ENCODE measurements around the gene ARHGEF12. TPM values are rescaled to one million over a fixed set of nuclear protein-coding genes. Genes with fewer than 3 reads are reported as not detected.

The ARHGEF12 gene
- total RNA-seq, 1 donor from 2014 or later: 127 TPM

DNA sequence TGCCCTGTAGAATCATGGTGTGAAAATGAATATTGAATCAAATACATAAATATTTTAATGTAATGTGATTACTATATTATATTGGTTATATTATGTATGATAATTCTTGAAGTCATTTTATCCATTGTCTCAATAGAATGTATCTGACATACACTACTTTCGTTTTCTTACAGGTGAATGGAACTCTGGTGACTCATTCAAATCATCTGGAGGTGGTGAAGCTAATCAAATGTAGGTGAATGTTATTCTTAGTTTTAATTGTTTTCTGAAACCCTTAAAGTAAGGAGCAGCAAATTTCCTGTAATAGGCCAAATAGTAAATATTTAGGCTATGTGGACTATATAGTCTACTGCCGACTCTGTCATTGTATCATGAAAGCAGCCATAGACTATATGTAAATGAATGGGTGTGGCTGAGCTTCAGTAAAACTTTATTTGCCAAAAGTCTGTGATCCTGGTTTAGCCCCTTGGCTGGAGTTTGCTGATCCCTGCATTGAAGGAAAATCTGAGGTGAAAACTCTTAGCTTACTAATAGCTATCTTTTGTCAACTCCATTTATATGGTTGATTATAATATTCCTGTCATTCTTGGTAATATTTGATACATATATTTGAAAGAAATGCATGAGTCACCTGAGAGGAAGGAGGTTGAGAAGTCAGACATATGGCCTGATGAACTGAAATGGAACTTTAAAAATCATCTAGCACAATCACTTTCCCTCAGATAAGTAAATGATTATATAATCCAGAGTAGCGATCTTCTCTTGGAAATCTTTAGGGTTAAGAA is 88.2 kb downstream of the ARHGEF12 start:
- no peak for DNase-seq (ENCODE audit: low spot score)

DNA sequence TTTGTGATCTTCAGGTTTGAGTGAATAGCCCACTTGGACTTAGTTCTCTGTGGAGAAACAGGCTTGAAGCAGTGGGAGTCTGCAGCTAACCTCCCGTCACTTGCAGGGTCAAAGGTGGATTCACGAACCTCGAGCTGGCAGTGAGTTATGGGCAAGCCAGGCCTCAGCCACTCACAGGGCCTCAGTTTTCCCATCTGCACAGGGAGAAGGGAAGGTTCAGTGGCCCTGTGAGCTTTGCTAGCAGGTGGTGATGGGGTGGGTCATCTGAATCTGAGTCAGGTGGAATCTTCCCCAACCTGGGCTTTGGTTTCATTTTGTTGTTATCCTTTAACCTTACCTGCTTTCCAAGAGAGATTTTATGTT is 88.7 kb downstream of the ARHGEF12 start:
- DNase-seq (ENCODE audit: low spot score): no peak

DNA sequence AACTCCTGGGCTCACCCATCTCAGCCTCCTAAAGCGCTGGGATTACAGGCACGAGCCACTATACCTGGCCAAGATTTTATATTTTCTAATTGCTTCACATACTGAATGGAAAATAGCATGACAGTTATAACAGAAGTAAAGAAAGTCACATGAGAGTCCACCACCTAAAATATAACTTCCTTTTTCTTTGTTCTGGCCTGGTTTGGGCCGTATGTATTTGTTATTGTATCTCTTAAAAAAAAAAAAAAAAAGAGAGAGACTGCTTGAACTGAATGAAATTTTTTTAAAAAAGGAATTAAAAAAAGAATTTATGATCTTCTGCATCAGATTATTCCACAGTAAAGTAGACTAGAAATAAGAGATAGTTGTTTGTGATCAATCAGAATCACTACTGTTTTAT is 89.3 kb downstream of the ARHGEF12 start:
- no peak for DNase-seq (ENCODE audit: low spot score)

DNA sequence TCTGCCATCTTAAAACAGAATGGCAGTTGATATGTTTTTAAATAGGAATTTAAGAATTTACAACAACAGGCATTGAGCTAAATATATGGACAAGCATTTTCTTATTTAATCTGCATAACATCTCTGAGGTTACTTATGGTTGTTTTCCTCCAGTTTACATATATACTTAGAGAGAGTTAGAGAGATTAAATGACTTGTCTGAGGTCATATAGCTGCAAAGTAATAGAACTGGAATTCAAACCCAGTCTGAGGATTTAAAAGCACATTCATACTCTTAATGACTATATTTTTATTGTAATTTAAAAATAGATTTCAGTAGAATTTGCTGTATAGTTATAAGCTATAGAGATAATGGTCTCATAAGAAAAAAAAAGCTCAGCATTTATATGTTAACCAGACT is 93.9 kb downstream of the ARHGEF12 start:
- no peak for DNase-seq (ENCODE audit: low spot score)

DNA sequence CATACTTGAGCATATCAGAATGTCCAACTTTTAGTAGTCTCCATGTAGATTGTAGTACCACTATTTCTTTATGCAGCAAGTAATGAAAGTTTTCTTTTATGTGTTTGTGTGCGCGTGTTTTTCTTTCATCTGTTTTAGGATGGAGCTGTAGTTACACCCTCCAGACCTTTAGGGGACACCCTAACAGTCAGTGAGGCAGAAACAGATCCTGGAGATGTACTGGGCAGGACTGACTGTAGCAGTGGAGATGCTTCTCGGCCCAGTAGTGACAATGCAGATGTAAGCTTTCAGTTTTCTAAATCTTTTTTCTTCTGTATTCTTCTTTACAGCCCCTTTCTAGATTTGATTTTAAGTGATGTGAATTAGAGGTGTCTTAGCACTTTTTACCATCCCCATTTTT is 95.4 kb downstream of the ARHGEF12 start:
- no peak for DNase-seq (ENCODE audit: low spot score)

DNA sequence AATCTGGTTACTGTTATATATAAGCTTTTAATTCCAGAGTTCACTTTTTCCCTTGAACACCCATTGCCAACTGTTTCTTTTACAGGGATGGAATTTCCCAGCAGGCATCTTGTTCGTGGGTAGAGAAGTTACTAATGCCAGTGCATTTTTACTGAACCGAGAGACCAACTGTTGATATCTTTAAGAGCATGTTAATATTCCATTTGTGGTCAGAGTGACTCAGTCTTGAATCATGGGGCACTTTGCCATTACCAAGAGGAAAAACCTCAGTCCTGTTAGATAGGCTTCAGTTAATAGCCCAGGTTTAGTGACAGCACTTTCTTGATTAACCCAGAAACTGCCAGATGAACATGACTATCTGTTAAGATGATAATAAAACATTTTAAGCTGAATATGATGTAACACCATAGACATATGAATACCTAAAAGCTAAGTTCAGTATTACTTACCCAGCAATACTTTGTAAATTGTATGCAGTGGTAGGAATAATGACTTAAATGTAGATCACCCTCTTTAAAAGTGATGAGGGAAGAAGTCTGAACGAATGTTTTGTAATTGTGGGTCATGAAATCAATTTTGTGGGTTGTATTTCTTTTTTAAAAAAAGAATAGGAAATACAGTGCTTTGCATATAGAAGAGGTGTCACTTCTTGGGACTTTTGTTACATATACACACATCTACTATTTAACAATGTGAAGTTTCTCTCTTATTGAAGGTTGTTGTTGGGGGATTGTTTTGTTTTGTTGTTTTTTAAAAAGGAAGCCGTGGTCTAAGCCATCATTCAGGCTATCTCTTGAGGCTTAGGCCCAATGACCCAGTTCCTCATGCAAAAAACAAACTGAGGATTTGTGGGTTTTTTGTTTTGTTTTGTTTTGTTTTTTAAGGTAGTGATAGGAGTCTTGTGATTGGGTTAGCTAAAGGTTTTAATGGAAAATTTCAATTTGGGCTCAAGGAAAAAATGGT is 96.1 kb downstream of the ARHGEF12 start:
- DNase-seq (ENCODE audit: low spot score): peak; percentile 64

DNA sequence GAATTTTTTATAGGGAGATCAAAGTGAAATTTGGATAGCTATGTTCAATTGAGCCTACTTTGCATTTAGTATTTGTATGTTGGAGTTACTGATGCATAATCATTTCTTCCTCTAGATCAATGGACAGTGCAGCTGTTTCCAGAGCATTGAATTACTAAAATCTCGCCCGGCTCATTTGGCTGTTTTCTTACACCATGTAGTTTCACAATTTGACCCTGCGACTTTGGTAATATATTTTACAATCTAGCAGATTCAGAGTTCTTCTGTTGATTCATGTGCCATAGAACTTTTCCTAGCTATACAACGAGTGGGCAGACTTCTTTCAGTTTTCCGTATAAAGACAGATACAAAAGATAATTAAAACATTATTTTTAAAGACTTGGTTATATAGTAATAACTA is 105.4 kb downstream of the ARHGEF12 start:
- no peak for DNase-seq (ENCODE audit: low spot score)

DNA sequence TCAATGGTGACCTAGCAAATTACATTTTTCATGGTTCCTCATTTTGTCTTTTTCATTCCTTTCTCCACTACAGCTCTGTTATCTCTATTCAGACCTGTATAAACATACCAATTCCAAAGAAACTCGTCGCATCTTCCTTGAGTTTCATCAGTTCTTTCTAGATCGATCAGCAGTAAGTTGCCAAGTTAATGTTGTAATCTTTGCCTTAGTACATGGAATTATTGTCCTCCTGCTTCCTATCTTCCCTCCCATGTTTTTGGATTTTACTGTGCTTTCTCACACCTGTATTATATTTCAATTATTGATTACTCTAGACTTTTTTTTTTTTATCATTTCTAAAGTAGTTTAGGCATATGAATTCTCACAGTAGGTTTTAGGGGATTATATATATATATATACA is 105.8 kb downstream of the ARHGEF12 start:
- no peak for DNase-seq (ENCODE audit: low spot score)

DNA sequence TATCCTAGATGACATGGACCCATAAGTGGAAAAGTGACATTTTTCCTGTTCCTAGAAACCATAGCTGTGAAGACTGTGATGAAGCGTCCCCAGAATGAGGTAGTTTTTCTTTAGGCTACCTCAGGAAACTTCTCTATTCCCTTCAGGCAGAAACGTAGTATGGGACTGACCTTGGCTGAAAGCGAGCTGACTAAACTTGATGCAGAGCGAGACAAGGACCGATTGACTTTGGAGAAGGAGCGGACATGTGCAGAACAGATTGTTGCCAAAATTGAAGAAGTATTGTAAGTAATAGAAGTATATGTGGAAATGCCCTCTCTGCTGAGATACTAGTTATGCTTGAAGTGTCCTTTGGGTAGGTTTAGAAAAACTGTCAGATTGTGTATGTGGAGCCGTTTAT is 110.6 kb downstream of the ARHGEF12 start:
- DNase-seq (ENCODE audit: low spot score): no peak

DNA sequence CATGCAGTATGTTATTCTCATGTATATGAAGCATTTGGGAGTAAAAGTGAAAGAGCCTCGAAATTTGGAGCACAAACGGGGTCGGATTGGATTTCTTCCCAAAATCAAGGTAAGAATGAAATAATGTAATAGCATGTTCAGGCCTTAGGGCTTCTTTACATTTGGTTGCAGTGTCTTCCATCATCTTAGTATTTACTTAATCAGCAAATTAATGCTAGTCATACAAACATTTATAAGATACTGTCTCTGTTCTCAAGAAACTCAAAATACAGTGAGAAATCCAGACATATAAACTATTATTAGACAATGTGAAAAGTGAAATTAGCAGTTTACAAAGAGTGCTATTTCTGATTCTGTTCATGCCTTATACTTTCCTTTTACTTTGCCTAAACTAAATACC is 112.0 kb downstream of the ARHGEF12 start:
- no peak for DNase-seq (ENCODE audit: low spot score)

DNA sequence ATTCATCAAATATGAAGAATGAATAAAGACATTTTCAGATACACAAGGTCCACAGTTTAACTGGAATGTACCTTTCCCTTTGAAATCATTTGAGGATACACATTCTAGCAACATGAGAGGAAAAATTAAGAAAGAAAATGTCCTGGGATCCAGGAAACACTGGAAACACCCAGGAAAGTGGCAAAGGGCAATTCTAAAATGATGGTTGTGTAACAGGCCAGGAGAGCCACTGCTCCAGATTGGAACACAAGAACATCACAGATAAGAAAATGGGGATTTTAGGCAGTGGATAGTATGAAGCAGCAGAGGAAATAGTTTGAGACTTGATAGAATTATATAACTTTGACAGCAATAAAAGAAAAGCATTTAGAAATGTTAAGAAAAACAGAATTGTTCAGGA is 119.3 kb downstream of the ARHGEF12 start:
- no peak for DNase-seq (ENCODE audit: low spot score)

DNA sequence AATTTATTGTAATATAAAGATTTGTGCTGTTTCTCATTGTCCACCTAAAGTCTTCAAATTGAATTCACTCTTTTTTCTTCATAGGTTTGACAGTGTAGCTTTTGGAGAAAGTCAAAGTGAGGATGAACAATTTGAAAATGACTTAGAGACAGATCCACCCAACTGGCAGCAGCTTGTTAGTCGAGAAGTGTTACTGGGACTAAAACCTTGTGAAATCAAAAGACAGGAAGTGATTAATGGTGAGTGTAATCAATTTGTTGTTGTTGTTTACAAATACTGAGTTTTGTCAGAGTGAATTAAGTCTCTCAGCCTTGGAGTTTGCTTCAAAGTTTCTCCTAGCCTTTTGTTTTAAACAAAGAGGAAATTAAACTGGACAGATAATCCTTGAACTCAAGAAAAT is 121.8 kb downstream of the ARHGEF12 start:
- no peak for DNase-seq (ENCODE audit: low spot score)

DNA sequence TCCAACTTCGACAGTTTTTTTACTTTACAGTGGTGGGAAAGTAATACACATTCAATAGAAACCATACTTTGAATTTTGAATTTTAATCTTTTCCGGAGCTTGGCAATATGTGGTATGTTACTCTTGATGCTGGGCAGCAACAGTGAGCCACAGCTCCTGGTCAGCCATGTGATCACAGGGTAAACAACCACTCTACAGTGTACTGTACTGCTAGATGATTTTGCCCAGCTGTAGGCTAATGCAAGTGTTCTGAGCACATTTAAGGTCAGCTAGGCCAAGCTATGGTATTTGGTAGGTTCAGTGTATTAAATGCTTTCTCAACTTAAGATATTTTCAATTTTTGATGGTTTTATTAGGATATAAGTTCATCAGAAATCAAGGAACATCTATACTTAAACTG is 126.6 kb downstream of the ARHGEF12 start:
- DNase-seq (ENCODE audit: low spot score): no peak

DNA sequence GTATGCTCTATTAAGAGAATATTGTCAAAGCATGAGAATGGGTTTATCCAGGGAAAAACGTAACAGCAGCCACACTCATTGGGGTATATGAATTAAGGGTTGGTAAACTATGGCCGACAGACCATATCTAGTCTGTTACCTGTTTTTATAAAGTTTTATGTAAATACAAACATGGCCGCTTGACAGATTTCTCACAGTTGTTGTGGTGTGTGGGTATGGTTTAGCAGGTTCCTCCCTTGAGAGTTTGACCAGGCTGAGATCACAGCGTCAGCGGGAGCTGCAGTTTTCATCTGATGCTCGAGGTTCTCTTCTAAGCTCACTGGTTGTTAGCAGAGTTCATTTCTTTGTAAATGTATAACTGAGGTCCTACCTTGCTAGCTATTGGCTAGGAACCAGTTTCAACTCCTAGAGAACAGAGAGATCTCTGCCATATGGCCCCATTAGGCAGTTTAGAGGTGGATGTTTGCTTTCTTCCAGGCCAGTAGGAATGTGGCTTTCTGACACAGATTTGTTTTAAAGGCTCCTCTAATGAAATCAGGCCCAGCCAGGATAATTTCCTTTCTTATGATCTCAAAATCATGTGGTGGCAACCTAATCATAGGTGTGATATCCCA is 129.8 kb downstream of the ARHGEF12 start:
- DNase-seq (ENCODE audit: low spot score): no peak

DNA sequence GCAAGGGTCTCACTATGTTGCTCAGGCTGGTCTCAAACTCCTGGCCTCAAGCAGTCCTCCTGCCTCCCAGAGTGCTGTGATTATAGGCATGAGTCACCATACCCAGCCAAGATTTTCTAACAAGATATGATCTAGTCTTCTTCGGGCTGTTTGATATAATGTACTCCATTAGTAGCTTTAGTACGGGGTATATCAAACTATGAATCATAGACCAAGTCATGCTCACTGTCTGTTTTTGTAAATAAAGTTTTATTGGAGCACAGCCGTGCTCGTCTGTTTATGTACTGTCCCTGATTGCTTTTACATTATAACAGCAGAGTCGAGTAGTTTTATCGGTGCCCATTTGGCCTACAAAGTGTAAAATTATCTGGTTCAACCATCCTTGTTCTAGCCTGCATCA is 131.4 kb downstream of the ARHGEF12 start:
- no peak for DNase-seq (ENCODE audit: low spot score)

DNA sequence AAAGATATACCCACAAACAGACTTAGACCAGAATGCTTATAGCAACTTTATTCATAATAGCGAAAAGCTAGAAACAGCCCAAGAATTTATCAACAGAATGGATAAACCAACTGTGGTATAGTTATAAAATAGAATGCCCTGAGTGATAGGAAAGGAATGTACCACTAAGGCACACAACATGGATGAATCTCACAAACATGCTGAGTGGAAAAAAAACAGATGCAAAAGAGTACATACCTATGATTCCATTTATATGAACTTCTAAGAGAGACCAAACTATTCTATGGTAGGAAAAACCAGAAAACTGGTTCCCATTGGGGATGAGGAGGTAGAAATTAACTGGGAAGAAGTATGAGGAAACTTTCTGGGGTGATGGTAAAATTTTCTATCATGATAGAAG is 134.9 kb downstream of the ARHGEF12 start:
- DNase-seq (ENCODE audit: low spot score): no peak

DNA sequence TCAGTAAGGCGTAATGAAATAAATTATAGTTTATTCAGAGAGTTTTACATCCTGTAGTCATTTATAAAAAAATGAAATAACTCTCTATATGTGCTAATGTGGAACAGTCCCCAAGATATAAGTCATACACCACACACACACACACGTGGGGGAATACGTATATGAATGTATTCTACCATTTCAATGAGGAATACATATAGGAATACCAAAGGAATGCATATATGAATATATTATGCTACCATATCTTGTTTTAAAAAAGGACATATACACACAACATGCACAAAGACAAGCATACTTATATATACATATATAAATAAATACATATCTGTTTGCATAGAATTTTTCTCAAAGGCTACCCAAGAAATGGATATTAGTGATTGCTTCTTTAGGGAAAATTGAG is 135.8 kb downstream of the ARHGEF12 start:
- DNase-seq (ENCODE audit: low spot score): no peak

DNA sequence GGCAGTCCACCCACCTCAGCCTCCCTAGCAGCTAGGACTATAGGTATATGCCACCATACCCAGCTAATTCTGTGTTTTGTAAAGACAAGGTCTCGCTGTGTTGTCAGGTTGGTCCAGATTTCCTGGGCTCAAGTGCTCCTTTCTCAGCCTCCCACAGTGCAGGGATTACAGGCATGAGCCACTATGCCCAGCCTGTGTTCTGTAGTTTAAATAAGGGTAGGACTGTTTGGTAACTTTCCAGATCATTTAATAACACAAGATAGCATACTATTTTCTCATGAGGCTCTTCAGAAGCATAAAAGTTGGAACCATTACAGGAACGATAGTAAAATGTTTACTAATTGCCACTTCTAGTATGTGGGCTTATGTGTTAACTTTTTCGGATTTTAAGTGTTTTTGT is 137.3 kb downstream of the ARHGEF12 start:
- no peak for DNase-seq (ENCODE audit: low spot score)

DNA sequence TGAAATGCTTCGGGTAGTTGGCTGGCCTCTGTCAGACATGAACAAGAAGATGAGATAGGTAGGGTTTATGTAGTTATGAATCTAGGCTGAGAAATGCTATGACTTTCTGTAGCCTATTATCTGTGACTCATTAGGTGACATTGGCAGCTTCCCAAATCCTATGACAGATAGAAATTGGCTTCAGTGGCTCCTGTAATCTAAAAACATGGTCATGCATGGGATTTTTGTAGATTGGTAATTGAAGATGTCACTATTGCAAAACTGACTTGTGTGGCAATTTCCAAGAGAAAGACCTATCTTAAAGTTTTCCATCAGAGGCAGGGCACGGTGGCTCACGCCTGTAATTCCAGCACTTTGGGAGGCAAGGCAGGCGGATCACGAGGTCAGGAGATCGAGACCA is 145.9 kb downstream of the ARHGEF12 start:
- DNase-seq (ENCODE audit: low spot score): no peak

DNA sequence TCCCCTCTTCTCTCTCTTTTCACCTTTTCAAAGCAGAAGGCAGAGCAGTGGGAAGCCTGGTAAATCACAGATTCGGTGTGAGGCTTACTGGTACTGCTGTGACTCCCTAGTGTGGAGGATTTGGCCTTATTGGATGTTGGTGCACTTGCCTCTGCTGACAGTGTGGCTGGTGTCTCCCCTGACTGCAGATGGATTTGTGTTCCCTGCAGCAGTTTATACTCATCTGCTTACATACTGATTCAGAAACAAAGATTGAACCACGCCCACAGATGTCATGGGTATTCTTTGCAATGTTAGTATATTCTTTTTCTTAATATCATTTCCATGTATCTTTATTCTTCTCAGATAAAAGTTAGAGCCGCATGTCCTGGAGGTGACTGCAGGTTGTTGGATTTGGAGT is 148.5 kb downstream of the ARHGEF12 start:
- DNase-seq (ENCODE audit: low spot score): no peak

DNA sequence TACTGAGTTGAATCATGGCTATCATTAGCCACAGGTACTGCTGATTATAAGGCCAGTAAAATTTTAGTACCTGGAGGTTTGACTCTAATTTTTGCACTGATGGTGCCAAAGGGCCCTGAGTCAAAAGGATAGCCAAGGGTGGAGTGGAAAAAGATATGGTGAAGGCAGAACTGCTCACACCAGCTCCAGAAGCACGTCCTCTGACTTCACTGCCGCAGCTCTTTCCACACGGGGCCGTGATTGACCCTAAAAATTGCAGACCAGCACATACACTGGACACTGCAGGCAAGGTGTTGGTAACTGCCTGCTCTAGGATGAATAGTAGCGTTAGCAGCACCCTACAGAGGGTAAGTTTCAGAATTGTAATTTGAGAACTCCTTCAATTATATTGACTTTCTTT is 149.9 kb downstream of the ARHGEF12 start:
- no peak for DNase-seq (ENCODE audit: low spot score)

DNA sequence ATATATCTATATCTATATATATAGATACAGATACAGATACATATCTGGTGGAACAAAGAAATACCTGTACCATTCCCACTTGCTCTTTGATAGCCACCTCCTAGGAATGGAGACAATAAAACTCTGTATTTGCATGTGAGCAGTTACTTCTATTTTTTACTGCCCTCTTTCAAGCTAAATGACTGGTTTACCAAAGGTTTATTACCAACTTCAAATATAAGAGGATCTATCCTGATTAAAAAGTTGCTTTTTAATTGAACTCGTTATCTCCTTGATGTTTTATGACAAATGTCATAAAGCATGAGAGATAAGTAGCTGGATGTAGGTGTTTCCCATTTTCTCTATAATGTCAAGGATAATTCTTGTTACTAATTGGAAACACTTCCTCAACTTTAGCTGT is 153.6 kb downstream of the ARHGEF12 start:
- DNase-seq (ENCODE audit: low spot score): no peak

DNA sequence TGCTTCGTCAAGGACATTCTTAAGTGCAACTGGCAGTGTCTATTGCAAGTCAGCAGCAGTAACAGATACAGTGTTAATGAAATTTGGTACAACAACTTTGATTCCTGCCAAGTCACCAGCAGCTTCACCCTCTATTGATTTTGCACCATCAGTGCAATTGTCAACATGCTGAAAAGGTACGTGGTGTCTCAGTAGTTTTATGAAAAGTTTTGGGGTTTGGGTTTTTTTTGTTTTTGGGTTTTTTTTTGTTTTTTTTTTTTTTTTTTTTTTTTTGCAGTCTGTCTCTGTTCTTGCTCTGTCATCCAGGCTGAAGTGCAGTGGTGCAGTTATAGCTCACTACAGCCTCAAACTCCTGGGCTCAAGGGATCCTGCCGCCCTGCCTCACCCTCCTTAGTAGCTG is 156.3 kb downstream of the ARHGEF12 start:
- no peak for DNase-seq (ENCODE audit: low spot score)

All from mucosa of gallbladder (tissue), 1 donor.